NCI-H1417 (cell line): Measurements from ENCODE around the gene ZNF571.

Experiments
- DNase-seq, 3 experiments: peaks; one replicate each; lab custom pipeline; 2025; lab: John Stamatoyannopoulos, UW

ZNF571 gene

GRCh38 chr19:37594304-37594981 is at the start of gene ZNF571, which contains the start of gene ZNF540:
Gene ZNF571, minus strand, starts transcription at chr19:37594792. Its CDS starts 8,116 bp downstream, at chr19:37586676.
Gene ZNF540, plus strand, starts transcription at chr19:37594876. Its CDS starts 3,572 bp downstream, at chr19:37598448.
- DNase-seq, result peak; percentile 95 to 98 (median 95)

- DNase-seq, result no peak
Observed at GRCh38 chr19:37635076-37636056, 40.8 kb upstream of the ZNF571 start.

- DNase-seq, result peak in 2 of 3 experiments; percentile 80 to 82
Observed at GRCh38 chr19:37594982-37595382, 390 bp upstream of the ZNF571 start.

GRCh38 chr19:37593996-37594303 is 642 bp downstream of the ZNF571 start:
- no peak for DNase-seq

GRCh38 chr19:37583340-37583739 is 11.3 kb downstream of the ZNF571 start:
- no peak for DNase-seq

GRCh38 chr19:37572203-37572602 is 22.4 kb downstream of the ZNF571 start:
- no peak for DNase-seq

GRCh38 chr19:37565370-37565669 is 29.3 kb downstream of the ZNF571 start:
- no peak for DNase-seq

GRCh38 chr19:37564624-37565369 is 29.8 kb downstream of the ZNF571 start:
- no peak for DNase-seq

- DNase-seq, result no peak
Observed at GRCh38 chr19:37563518-37563917, 31.1 kb downstream of the ZNF571 start.

GRCh38 chr19:37551129-37551993 is 43.2 kb downstream of the ZNF571 start:
- DNase-seq, result peak in 1 of 3 experiments; percentile 40

GRCh38 chr19:37537391-37537947 is 57.1 kb downstream of the ZNF571 start:
- no peak for DNase-seq

GRCh38 chr19:37519890-37520289 is 74.7 kb downstream of the ZNF571 start:
- no peak for DNase-seq
